Large intestine (tissue), 3 donors: ENCODE data around the gene NHERF2. TPM values are rescaled to one million over a fixed set of nuclear protein-coding genes. Genes with fewer than 3 reads are reported as not detected.
A peak's percentile ranks its signal among the peaks of the same experiment; 100 is the strongest.
"Not testable (repeated sequence)": the region's sequence is repeated elsewhere in the genome, so short reads cannot be mapped to it uniquely, and the experiment has no call there.

ENCODE experiments used
- DNase-seq, 2 donors: peaks; one replicate each; pipeline versions ENCODE4 v3.0.0 to v3.0.0-alpha.2; 2013
- H3K27ac ChIP-seq: one replicate; pipeline ENCODE4 v1.5.1; 2013; ENCODE audit warnings: low read length
- H3K27me3 ChIP-seq: 2 replicates; pipeline ENCODE4 v1.6.1; 2013; ENCODE audit warnings: low read length; ENCODE audit not compliant: control insufficient read depth, insufficient read depth
- H3K36me3 ChIP-seq: 2 replicates; pipeline ENCODE4 v1.6.1; 2013; ENCODE audit warnings: low read length; ENCODE audit not compliant: control insufficient read depth, insufficient read depth
- H3K4me1 ChIP-seq: one replicate; pipeline ENCODE4 v1.6.1; 2013; ENCODE audit warnings: low read length; ENCODE audit not compliant: control insufficient read depth, insufficient read depth
- H3K4me3 ChIP-seq: one replicate; pipeline ENCODE4 v1.5.1; 2013; ENCODE audit warnings: low read length
- H3K9me3 ChIP-seq: one replicate; pipeline ENCODE4 v1.6.1; 2013; ENCODE audit warnings: mild to moderate bottlenecking, low read depth, low read length, moderate library complexity; ENCODE audit not compliant: control insufficient read depth
- WGBS: methylation state at CpG from one replicate; pipeline ENCODE4 v1.1.5; 2013; ENCODE audit warnings: low lambda C conversion rate; ENCODE audit not compliant: insufficient coverage; 5-methylcytosine and 5-hydroxymethylcytosine counted together
- polyA plus RNA-seq: library from polyadenylated mRNA; unstranded; fragments of 120-200 nt; gene quantifications from one replicate; pipeline ENCODE4 v1.2.1, GENCODE V29; 2013

Gene NHERF2
- polyA plus RNA-seq, 1 donor: 32.3 TPM

DNA sequence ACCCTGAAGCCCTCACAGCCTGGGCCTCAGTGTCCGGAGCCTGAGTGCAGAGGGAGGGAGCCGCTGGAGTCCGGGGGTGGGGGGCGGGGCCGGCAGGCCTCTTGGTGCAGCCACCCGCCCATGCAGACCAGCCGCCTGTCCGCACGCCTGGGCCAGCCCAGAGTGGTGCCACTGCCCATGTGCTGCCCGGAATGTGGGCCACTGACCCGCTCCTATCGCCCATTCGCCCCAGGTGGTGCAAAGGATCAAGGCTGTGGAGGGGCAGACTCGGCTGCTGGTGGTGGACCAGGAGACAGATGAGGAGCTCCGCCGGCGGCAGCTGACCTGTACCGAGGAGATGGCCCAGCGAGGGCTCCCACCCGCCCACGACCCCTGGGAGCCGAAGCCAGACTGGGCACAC lies 2.6 kb downstream of the NHERF2 start:
- peaks cover 3% of the 10 kb centered on the region for H3K9me3 ChIP-seq
- WGBS: no CpG with 5 or more reads among the region's 22 CpGs
- no peak overlapping the region for H3K4me3 ChIP-seq
- peaks cover 21% of the 10 kb centered on the region for H3K27me3 ChIP-seq
- H3K36me3 ChIP-seq: peaks cover 9% of the 10 kb centered on the region
- no peak overlapping the region for H3K27ac ChIP-seq
- peaks cover 16% of the 10 kb centered on the region for H3K4me1 ChIP-seq
- no peak for DNase-seq

DNA sequence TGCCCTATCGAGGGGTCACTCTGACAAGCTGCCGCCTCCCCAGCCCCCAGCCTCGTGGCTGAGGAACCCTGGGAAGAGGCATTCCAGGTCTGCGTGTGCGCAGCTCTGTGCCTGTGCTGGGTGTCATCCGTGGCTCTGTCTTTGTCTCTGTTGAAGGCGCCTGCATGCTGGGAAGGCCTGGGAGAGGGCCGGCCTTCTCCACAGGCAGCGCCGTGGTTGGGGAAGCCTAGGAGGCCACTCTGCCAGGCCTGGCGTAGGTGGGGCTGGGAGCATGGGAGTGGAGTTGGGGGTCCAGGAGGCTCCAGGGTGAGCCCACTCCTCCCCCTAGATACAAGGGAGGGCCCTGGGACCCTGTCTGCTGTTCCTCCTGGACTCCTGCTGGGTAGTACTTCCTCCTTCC lies 3.3 kb downstream of the NHERF2 start:
- Histone ChIP-seq H3K4me1 (peaks cover 19% of the 10 kb centered on the region), H3K36me3 (peaks cover 9% of the 10 kb centered on the region), H3K27me3 (peaks cover 21% of the 10 kb centered on the region), H3K9me3 (peaks cover 3% of the 10 kb centered on the region), H3K4me3 (no peak overlapping the region), H3K27ac (no peak overlapping the region)
- WGBS: no CpG with 5 or more reads among the region's 11 CpGs
- DNase-seq: no peak

DNA sequence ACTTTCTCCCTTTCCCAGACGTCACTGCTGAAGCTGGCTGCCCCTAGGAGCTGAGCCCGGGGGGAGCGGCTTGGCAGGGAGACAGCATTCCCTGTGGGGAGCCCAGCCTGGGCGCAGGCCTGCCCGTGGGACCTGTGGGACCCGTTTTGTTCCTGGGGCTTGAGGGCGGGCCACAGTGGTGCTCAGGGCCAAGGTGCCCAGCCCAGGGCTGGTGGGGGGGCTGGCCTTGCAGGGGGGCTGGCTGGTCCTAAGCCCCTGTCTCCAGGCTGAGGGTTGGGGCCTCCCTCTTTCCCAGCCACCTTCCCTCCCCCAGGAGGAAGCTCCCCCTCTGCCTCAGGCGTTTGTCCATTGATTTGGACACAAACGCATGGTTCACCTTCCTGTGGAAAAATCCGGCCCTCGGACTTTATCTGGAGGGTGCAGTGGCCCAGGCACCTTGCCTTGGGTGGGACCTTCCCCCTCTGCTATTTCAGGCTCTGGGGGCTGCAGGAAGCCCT lies 4.4 kb downstream of the NHERF2 start:
- Histone ChIP-seq H3K27ac (no peak overlapping the region), H3K4me3 (no peak overlapping the region), H3K4me1 (peaks cover 30% of the 10 kb centered on the region), H3K9me3 (peaks cover 6% of the 10 kb centered on the region), H3K27me3 (peaks cover 18% of the 10 kb centered on the region), H3K36me3 (peaks cover 9% of the 10 kb centered on the region)
- WGBS: no CpG with 5 or more reads among the region's 11 CpGs
- no peak for DNase-seq

- no peak overlapping the region for H3K4me3 ChIP-seq
- H3K4me1 ChIP-seq: peaks cover 36% of the 10 kb centered on the region
- H3K27me3 ChIP-seq: peaks cover 12% of the 10 kb centered on the region
- H3K27ac ChIP-seq: peak overlapping the region; percentile 72
- peaks cover 6% of the 10 kb centered on the region for H3K9me3 ChIP-seq
- DNase-seq: no peak
- H3K36me3 ChIP-seq: peaks cover 22% of the 10 kb centered on the region
- no CpG with 5 or more reads among the region's 15 CpGs for WGBS
These were observed 5.8 kb downstream of the NHERF2 start for GRCh38 chr16:2032285-2033056.

DNA sequence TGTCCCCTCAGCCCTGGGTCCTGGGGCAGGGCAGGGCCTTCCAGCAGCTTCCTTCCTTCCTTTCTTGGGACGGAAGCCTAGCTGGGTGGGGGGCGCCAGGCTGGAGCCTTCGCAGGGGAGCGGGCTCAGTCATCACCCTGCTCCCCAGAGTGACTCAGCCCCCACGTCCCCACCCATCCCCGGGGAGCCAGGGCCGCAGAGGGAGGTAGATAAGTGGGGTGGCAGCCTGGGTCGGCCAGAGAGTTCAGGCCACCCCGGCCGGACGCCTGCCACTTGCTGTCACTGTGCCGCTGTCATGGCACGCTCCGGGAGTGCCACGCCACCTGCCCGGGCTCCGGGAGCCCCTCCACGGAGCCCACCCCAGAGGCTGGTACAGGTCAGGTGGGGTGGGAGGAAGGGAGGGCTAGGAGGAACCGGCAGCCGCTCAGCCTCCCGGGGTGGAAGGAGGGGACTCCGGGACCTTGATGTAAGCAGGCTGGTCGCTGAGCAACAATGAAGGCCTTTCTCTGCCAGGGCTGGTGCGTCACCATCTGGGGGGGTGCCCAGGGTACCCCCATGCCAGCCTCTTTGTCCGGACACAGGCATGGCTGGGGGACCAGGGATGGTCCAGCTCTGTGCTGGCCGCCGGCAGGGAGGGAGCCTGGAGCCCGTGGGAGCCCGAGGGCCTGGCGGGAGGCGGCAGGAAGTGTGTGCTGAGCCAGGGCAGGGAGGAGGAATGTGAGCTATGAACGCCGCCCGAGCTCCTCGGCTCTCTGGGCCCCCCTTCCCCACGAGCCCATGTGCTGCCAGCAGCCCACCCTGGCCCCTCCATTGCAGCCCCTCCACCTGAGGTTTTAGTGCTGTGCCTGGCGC lies 6.6 kb downstream of the NHERF2 start:
- peaks cover 4% of the 10 kb centered on the region for H3K27me3 ChIP-seq
- peak in 1 of 2 donors; percentile 46 for DNase-seq
- peaks cover 42% of the 10 kb centered on the region for H3K4me1 ChIP-seq
- H3K4me3 ChIP-seq: peak overlapping the region; percentile 18
- WGBS: no CpG with 5 or more reads among the region's 37 CpGs
- peaks cover 12% of the 10 kb centered on the region for H3K9me3 ChIP-seq
- peaks cover 28% of the 10 kb centered on the region for H3K36me3 ChIP-seq
- H3K27ac ChIP-seq: peak overlapping the region; percentile 72

DNA sequence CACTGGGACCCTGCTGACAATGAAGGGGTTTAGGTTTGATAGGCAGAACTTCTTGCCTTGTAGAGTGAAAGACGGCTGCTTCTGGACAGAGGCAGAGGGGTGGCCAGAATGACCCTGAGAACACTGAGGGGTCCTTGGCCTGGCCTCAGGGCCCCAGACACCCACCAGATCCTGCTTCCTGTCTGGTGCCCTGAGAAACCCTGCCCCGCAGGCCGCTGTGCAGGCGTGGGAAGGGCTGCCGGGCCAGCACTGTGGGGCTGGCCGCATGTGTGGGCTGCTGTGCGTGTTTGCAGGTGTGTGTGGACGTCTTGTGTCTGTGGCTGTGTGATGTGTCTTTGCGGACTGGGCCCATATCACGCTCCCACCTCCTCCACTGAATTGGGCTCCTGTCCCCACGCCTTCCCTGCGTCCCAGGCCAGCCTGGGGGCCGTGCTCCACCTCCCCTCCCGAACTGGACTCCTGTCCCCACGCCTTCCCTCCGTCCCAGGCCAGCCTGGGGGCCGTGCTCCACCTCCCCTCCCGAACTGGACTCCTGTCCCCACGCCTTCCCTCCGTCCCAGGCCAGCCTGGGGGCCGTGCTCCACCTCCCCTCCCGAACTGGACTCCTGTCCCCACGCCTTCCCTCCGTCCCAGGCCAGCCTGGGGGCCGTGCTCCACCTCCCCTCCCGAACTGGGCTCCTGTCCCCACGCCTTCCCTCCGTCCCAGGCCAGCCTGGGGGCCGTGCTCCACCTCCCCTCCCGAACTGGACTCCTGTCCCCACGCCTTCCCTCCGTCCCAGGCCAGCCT lies 7.4 kb downstream of the NHERF2 start:
- no CpG with 5 or more reads among the region's 32 CpGs for WGBS
- H3K27ac ChIP-seq: peak overlapping the region; percentile 72
- not testable (repeated sequence) for DNase-seq, H3K27me3 ChIP-seq
- H3K36me3 ChIP-seq: peaks cover 31% of the 10 kb centered on the region
- H3K4me3 ChIP-seq: peak overlapping the region; percentile 18
- H3K4me1 ChIP-seq: peaks cover 44% of the 10 kb centered on the region
- H3K9me3 ChIP-seq: peaks cover 12% of the 10 kb centered on the region

DNA sequence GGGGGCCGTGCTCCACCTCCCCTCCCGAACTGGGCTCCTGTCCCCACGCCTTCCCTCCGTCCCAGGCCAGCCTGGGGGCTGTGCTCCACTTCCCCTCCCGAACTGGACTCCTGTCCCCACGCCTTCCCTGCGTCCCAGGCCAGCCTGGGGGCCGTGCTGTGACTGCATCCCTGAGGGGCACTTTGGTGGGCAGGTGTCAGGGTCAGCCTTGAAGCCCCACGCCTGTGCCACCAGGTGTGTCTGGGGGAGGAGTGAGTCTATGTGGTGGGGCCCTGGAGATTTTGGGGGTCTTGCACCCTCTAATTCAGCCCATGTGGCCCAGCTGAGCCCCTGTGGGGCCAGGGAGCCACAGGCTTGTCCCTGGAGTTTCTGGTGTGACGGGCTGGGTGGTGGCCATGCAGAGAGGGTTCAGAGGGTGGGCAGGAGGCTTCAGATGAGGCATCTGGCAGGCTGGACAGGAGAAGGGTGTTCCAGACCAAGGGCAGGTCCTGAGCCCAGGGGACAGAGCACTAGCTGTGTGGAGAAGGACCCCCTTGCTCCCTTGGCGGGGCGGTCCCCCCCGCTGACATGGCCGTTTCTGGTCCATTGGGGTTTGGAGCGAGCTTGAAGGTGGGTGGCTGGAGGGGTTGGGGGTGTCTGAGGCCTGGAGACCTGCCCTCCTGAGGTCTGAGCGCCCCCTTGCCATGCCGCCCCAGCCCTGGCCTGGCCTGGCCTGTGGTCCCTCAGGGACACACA lies 8.2 kb downstream of the NHERF2 start:
- H3K4me1 ChIP-seq: peaks cover 52% of the 10 kb centered on the region
- peaks cover 12% of the 10 kb centered on the region for H3K9me3 ChIP-seq
- H3K4me3 ChIP-seq: no peak overlapping the region
- DNase-seq: no peak
- no CpG with 5 or more reads among the region's 17 CpGs for WGBS
- peak overlapping the region; percentile 40 for H3K27ac ChIP-seq
- peaks cover 30% of the 10 kb centered on the region for H3K36me3 ChIP-seq
- H3K27me3 ChIP-seq: no peaks in the 10 kb centered on the region

GRCh38 chr16:2035431-2036199 lies 8.9 kb downstream of the NHERF2 start:
- H3K27me3 ChIP-seq: no peaks in the 10 kb centered on the region
- DNase-seq: peak in 1 of 2 donors; percentile 60
- H3K4me1 ChIP-seq: peaks cover 59% of the 10 kb centered on the region
- WGBS: no CpG with 5 or more reads among the region's 34 CpGs
- no peak overlapping the region for H3K4me3 ChIP-seq
- peaks cover 26% of the 10 kb centered on the region for H3K36me3 ChIP-seq
- peak overlapping the region; percentile 40 for H3K27ac ChIP-seq
- H3K9me3 ChIP-seq: peaks cover 12% of the 10 kb centered on the region
